ENCODE data around the gene GCNA.

DNA sequence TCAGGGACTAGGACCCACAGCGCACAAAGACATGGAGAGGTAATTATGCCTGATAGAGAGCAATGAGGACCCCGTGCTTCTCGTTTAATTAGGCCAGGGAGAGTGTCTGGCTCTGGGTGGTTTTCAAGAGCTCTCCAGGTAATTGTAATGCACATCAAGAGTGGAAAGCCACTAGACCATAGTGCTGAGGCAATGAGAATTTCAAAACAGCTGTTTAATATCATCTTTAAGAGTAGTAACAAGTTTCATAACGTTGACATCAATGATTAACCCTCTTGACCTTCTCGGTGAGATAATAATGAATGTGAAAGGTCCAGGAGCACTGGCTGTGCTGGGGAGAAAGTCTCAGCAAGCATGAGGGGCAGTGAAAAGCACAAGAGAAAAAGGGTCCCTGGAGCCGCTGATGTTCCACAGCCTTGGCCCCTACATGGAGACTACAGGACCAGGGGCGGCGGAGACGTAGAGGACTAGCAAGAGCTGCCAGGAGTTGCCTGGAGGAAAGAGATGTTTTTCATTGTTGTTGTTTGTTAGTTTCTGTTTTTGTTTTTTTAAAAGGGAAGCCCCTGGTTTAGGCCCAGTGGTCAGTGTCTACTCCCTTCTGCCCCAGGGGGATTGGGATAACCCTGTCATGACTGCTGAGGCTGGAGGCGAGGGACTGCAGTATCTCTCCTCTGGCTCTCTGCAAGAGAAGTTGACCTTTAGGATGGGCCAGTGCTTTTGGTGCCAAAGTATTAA, 54.9 kb downstream of the GCNA start:
- TF ChIP-seq, protein P1, sequence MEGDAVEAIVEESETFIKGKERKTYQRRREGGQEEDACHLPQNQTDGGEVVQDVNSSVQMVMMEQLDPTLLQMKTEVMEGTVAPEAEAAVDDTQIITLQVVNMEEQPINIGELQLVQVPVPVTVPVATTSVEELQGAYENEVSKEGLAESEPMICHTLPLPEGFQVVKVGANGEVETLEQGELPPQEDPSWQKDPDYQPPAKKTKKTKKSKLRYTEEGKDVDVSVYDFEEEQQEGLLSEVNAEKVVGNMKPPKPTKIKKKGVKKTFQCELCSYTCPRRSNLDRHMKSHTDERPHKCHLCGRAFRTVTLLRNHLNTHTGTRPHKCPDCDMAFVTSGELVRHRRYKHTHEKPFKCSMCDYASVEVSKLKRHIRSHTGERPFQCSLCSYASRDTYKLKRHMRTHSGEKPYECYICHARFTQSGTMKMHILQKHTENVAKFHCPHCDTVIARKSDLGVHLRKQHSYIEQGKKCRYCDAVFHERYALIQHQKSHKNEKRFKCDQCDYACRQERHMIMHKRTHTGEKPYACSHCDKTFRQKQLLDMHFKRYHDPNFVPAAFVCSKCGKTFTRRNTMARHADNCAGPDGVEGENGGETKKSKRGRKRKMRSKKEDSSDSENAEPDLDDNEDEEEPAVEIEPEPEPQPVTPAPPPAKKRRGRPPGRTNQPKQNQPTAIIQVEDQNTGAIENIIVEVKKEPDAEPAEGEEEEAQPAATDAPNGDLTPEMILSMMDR (IDR thresholded peaks at IDR 0.05; ENCODE audit: borderline replicate concordance, extremely low read depth, low read length, poor library complexity, severe bottlenecking), result no peak
- TF ChIP-seq EZH2 (IDR thresholded peaks at IDR 0.05; ENCODE audit: borderline replicate concordance, low read depth, low read length, severe bottlenecking), result no peak
